ENCODE data around the gene FARS2.

DNA sequence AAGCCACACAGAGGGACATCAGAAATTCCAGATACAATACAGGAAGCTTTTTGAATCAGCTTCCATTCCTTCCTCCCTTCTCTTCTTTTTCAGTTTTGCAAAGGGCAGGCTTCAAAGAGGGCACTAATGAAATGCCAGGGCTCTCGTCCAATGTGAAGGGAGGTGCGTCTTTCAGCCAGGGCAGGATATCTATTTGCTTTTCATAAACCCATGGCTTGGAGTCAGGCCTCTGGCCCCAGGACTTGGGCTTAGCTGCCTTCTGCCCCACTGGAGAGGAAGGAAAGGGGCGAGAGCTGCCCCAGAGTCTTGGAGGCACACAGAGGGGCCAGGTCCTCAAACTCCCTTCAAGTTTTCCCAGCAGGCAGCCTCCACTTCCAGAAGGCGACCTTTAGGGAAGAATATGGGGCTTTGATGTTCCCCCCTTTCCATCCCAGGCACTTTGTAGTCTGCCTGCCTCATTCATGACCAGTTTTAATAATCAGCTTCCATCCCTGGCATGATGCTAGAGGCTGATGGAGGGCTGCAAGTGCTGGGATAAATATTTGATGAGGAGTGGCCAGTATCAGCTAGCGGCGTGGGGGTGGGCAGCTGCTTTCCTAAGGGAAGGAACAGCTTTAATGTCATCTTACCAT lies 510.6 kb downstream of the FARS2 start:
- TF ChIP-seq, protein P1, sequence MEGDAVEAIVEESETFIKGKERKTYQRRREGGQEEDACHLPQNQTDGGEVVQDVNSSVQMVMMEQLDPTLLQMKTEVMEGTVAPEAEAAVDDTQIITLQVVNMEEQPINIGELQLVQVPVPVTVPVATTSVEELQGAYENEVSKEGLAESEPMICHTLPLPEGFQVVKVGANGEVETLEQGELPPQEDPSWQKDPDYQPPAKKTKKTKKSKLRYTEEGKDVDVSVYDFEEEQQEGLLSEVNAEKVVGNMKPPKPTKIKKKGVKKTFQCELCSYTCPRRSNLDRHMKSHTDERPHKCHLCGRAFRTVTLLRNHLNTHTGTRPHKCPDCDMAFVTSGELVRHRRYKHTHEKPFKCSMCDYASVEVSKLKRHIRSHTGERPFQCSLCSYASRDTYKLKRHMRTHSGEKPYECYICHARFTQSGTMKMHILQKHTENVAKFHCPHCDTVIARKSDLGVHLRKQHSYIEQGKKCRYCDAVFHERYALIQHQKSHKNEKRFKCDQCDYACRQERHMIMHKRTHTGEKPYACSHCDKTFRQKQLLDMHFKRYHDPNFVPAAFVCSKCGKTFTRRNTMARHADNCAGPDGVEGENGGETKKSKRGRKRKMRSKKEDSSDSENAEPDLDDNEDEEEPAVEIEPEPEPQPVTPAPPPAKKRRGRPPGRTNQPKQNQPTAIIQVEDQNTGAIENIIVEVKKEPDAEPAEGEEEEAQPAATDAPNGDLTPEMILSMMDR (IDR thresholded peaks at IDR 0.05; ENCODE audit: borderline replicate concordance, extremely low read depth, low read length, poor library complexity, severe bottlenecking) = no peak
- TF ChIP-seq EZH2 (IDR thresholded peaks at IDR 0.05; ENCODE audit: borderline replicate concordance, low read depth, low read length, severe bottlenecking) = no peak
